IMR-90 (cell line): ENCODE measurements around the gene IL4. TPM values are rescaled to one million over a fixed set of nuclear protein-coding genes. Genes with fewer than 3 reads are reported as not detected.

Source experiments
- ATAC-seq: fragments of 200-7000 bp; cut with Tn5 transposase; 2 replicates; pipeline ENCODE4 v1.9.1; 2020; ENCODE audit warnings: low read depth, mild to moderate bottlenecking, moderate library complexity
- BruUV-seq: library from RNA; stranded (reverse); fragments of 400-500 nt; replicated peaks from 2 replicates; lab custom pipeline; 2021; lab: Mats Ljungman, UMichigan
- CTCF ChIA-PET: fragments of 300-600 bp; formaldehyde crosslinking; extraction: SDS; loops from one replicate; lab custom pipeline; 2021; ENCODE audit warnings: antibody characterized with exemption; lab: Yijun Ruan, JAX
- POLR2A ChIA-PET: fragments of 300-600 bp; sonication (Branson Sonifier 250); formaldehyde crosslinking; loops from one replicate; lab custom pipeline; 2022; ENCODE audit warnings: antibody characterized with exemption; ENCODE audit not compliant: unreplicated experiment; lab: Charles Lee
- DNase-seq: peaks from one replicate; pipeline ENCODE4 v3.0.0; 2013
- H2AFZ ChIP-seq: replicated peaks from 2 replicates; pipeline ENCODE3; 2013; ENCODE audit warnings: low read length, mild to moderate bottlenecking; ENCODE audit not compliant: poor library complexity
- H2AK5ac ChIP-seq: 2 replicates; pipeline ENCODE4 v1.6.1; 2013; ENCODE audit warnings: low read depth, low read length, inconsistent platforms
- H2AK9ac ChIP-seq: replicated peaks from 2 replicates; pipeline ENCODE3; 2013; ENCODE audit warnings: mild to moderate bottlenecking, low read depth, low read length, moderate library complexity; ENCODE audit not compliant: poor library complexity
- H2BK120ac ChIP-seq: 2 replicates; pipeline ENCODE4 v1.6.1; 2013; ENCODE audit warnings: low read depth, low read length, inconsistent platforms
- H2BK15ac ChIP-seq: 3 replicates; pipeline ENCODE4 v1.6.1; 2013; ENCODE audit warnings: low read depth, low read length, inconsistent platforms
- H2BK20ac ChIP-seq: 2 replicates; pipeline ENCODE4 v1.6.1; 2013; ENCODE audit warnings: low read depth, mild to moderate bottlenecking, inconsistent platforms, low read length, moderate library complexity
- H2BK5ac ChIP-seq: 2 replicates; pipeline ENCODE4 v1.6.1; 2013; ENCODE audit warnings: mild to moderate bottlenecking, low read depth, low read length, inconsistent platforms; ENCODE audit not compliant: poor library complexity, severe bottlenecking
- H3K14ac ChIP-seq: replicated peaks from 2 replicates; pipeline ENCODE4 v1.6.1; 2013; ENCODE audit warnings: low read depth, low read length, inconsistent platforms
- H3K18ac ChIP-seq: 2 replicates; pipeline ENCODE4 v1.6.1; 2013; ENCODE audit warnings: low read depth, low read length, control low read depth
- H3K23ac ChIP-seq: 2 replicates; pipeline ENCODE4 v1.6.1; 2013; ENCODE audit warnings: low read depth, low read length, inconsistent platforms
- H3K27ac ChIP-seq: 2 replicates; pipeline ENCODE4 v1.5.1; 2013; ENCODE audit warnings: mild to moderate bottlenecking, control low read depth, low read length; ENCODE audit not compliant: insufficient read depth
- H3K27me3 ChIP-seq: 2 replicates; pipeline ENCODE4 v1.6.1; 2013; ENCODE audit warnings: low read length; ENCODE audit not compliant: control insufficient read depth, insufficient read depth
- H3K36me3 ChIP-seq: 2 replicates; pipeline ENCODE4 v1.6.1; 2013; ENCODE audit warnings: low read length, mixed read lengths; ENCODE audit not compliant: control insufficient read depth, insufficient read depth
- H3K4ac ChIP-seq: 2 replicates; pipeline ENCODE4 v1.6.1; 2013; ENCODE audit warnings: low read depth, low read length, inconsistent platforms
- H3K4me1 ChIP-seq: 2 replicates; pipeline ENCODE4 v1.6.1; 2013; ENCODE audit warnings: low read length, mixed read lengths; ENCODE audit not compliant: control insufficient read depth, insufficient read depth
- H3K4me2 ChIP-seq: 2 replicates; pipeline ENCODE4 v1.6.1; 2013; ENCODE audit warnings: low read depth, mild to moderate bottlenecking, control low read depth, low read length, moderate library complexity
- H3K4me3 ChIP-seq: 2 replicates; pipeline ENCODE4 v1.5.1; 2013; ENCODE audit warnings: low read depth, mild to moderate bottlenecking, control low read depth, low read length, moderate library complexity; ENCODE audit not compliant: insufficient read depth
- H3K56ac ChIP-seq: 2 replicates; pipeline ENCODE4 v1.6.1; 2013; ENCODE audit warnings: low read length, inconsistent platforms; ENCODE audit not compliant: insufficient read depth; ENCODE audit errors: extremely low read depth
- H3K79me1 ChIP-seq, 2 experiments: 2 replicates each; pipeline ENCODE4 v1.6.1; 2013; ENCODE audit warnings: low read length in 2 of 2, inconsistent platforms in 1 of 2, low read depth in 1 of 2
- H3K9ac ChIP-seq: 2 replicates; pipeline ENCODE4 v1.6.1; 2013; ENCODE audit warnings: low read depth, low read length, control low read depth
- H3K9me1 ChIP-seq: 2 replicates; pipeline ENCODE4 v1.6.1; 2013; ENCODE audit warnings: low read length, inconsistent platforms; ENCODE audit not compliant: insufficient read depth
- H3K9me3 ChIP-seq: 2 replicates; pipeline ENCODE4 v1.6.1; 2013; ENCODE audit warnings: low read length; ENCODE audit not compliant: control insufficient read depth, insufficient read depth
- H4K20me1 ChIP-seq: 2 replicates; pipeline ENCODE4 v1.6.1; 2013; ENCODE audit warnings: low read length, inconsistent platforms; ENCODE audit not compliant: insufficient read depth
- H4K5ac ChIP-seq: 2 replicates; pipeline ENCODE4 v1.6.1; 2013; ENCODE audit warnings: mild to moderate bottlenecking, low read depth, low read length, control low read depth
- H4K8ac ChIP-seq, 2 experiments: 2 replicates each; pipeline ENCODE4 v1.6.1; 2013; ENCODE audit warnings: low read depth in 2 of 2, low read length in 2 of 2, control low read depth in 1 of 2, inconsistent platforms in 1 of 2
- H4K91ac ChIP-seq: 2 replicates; pipeline ENCODE4 v1.6.1; 2013; ENCODE audit warnings: low read depth, low read length, inconsistent platforms; ENCODE audit not compliant: insufficient read depth
- BHLHE40 ChIP-seq: fragments of 150-350 bp; IDR thresholded peaks from 2 replicates; pipeline ENCODE4 v1.6.1; 2016; ENCODE audit warnings: mild to moderate bottlenecking, low read depth, low read length
- CEBPB ChIP-seq: IDR thresholded peaks from 2 replicates; pipeline ENCODE4 v1.6.1; 2012; ENCODE audit warnings: low read depth, low read length, improper control_type of control experiment
- CHD1 ChIP-seq: IDR thresholded peaks from 2 replicates; pipeline ENCODE4 v1.6.1; 2012; ENCODE audit warnings: low read depth, low read length, improper control_type of control experiment
- FOS ChIP-seq: fragments of 150-350 bp; IDR thresholded peaks from 2 replicates; pipeline ENCODE4 v1.6.1; 2016; ENCODE audit warnings: low read depth, low read length
- MAFK ChIP-seq: IDR thresholded peaks from 2 replicates; pipeline ENCODE4 v1.6.1; 2012; ENCODE audit warnings: low read depth, low read length, improper control_type of control experiment
- MAZ ChIP-seq: IDR thresholded peaks from 2 replicates; pipeline ENCODE4 v1.6.1; 2012; ENCODE audit warnings: low read depth, mild to moderate bottlenecking, low read length, improper control_type of control experiment, moderate library complexity, borderline replicate concordance
- MXI1 ChIP-seq: IDR thresholded peaks from 2 replicates; pipeline ENCODE4 v1.6.1; 2012; ENCODE audit warnings: low read depth, mild to moderate bottlenecking, low read length, moderate library complexity, borderline replicate concordance
- NFE2L2 ChIP-seq: fragments of 150-350 bp; IDR thresholded peaks from 2 replicates; pipeline ENCODE4 v1.6.1; 2016; ENCODE audit warnings: low read depth, mild to moderate bottlenecking, low read length
- POLR2A ChIP-seq: IDR thresholded peaks from 2 replicates; pipeline ENCODE4 v1.6.1; 2012; ENCODE audit warnings: mild to moderate bottlenecking, low read depth, low read length
- RAD21 ChIP-seq: IDR thresholded peaks from 2 replicates; pipeline ENCODE4 v1.6.1; 2012; ENCODE audit warnings: low read length, improper control_type of control experiment
- RCOR1 ChIP-seq: IDR thresholded peaks from 2 replicates; pipeline ENCODE4 v1.6.1; 2012; ENCODE audit warnings: mild to moderate bottlenecking, low read length, improper control_type of control experiment; ENCODE audit not compliant: insufficient replicate concordance
- RFX5 ChIP-seq: IDR thresholded peaks from 2 replicates; pipeline ENCODE4 v1.8.0; 2012; ENCODE audit warnings: low read depth, mild to moderate bottlenecking, low read length, moderate library complexity
- SMC3 ChIP-seq: fragments of 150-350 bp; IDR thresholded peaks from 2 replicates; pipeline ENCODE4 v1.6.1; 2016; ENCODE audit warnings: low read depth, mild to moderate bottlenecking, antibody characterized with exemption, low read length, moderate library complexity
- USF2 ChIP-seq: fragments of 150-350 bp; IDR thresholded peaks from 2 replicates; pipeline ENCODE4 v1.6.1; 2017; ENCODE audit warnings: mild to moderate bottlenecking, antibody characterized with exemption, low read length, low read depth
- dilution Hi-C: fragments of 300-500 bp; cut with HindIII; formaldehyde crosslinking; loops from one replicate; pipeline ENCODE4 v1.14.3; 2018; ENCODE audit warnings: low sequenced_read_pairs; ENCODE audit not compliant: unreplicated experiment
- in situ Hi-C: fragments of 300-500 bp; cut with MboI; formaldehyde crosslinking; loops from 3 replicates; pipeline ENCODE4 v1.14.3; 2019; ENCODE audit warnings: low sequenced_read_pairs, inconsistent platforms, mixed read lengths
- intact Hi-C: fragments of 100-400 bp; cut with micrococcal nuclease; formaldehyde crosslinking; loops from 2 replicates; pipeline ENCODE4 v1.10.0; 2022
- polyA plus RNA-seq, 3 experiments: library from polyadenylated mRNA; depleted of rRNA; stranded (reverse); fragments of >200 nt; gene quantifications; 2 replicates each; pipeline ENCODE4 v1.2.3, GENCODE V29; 2012; ENCODE audit warnings: low replicate concordance in 1 of 3
- total RNA-seq: library from RNA; depleted of rRNA; stranded (reverse); fragments of >200 nt; gene quantifications from 2 replicates; pipeline ENCODE4 v1.2.3, GENCODE V29; 2012
- TF ChIP-seq, protein P1 (sequence below): conservative IDR thresholded peaks from 2 replicates; pipeline ENCODE4 v1.5.1; 2012; ENCODE audit warnings: mild to moderate bottlenecking, low read depth, low read length, improper control_type of control experiment
- TF ChIP-seq, protein P2 (sequence below): fragments of 150-350 bp; IDR thresholded peaks from 2 replicates; pipeline ENCODE4 v1.6.1; 2016; ENCODE audit warnings: low read depth, mild to moderate bottlenecking, low read length, moderate library complexity, borderline replicate concordance

The IL4 gene
- total and polyA plus RNA-seq, 2 of the 4 experiments (the other 2 are of a cell fraction) = not detected

DNA sequence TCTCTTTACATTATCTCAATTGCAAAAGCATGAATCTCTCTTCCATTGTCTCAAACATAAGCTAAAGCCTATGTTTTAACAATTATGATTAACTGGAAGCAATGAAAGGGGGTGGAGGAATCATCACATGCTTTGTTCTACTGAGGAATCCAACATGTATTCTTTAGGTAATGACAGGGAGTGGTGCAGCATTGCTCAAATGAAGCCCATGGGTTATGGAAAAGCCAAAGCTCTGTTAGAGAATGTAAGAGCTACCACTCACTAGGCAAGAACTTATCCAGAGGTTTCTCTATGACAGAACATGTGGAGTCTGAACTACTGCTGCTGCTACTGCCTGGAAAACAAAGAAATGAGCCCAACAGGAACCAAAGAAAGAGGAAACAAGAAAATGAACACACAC lies 34.9 kb downstream of the IL4 start:
- no peak overlapping the region for H3K18ac ChIP-seq
- no peak overlapping the region for H3K9ac ChIP-seq
- ATAC-seq = no peak
- H4K8ac ChIP-seq = no peak overlapping the region
- no peak overlapping the region for H2AK5ac ChIP-seq
- no peaks in the 10 kb centered on the region for H3K9me3 ChIP-seq
- H2AFZ ChIP-seq = no peak overlapping the region
- no peaks in the 10 kb centered on the region for H3K9me1 ChIP-seq
- ChIA-PET POLR2A (no interaction called here), CTCF (interaction anchor here (0.7 to 1.5 kb wide), 2 partner anchors 28 to 181 kb away, joined by 3 to 6 read pairs; no protein-coding TSS in a partner anchor)
- BruUV-seq = no TSS peak
- H3K4me1 ChIP-seq = no peaks in the 10 kb centered on the region
- no peak overlapping the region for H3K14ac ChIP-seq
- H4K5ac ChIP-seq = no peak overlapping the region
- no peak overlapping the region for H2BK20ac ChIP-seq
- TF ChIP-seq POLR2A (no peak), CHD1 (no peak), RAD21 (no peak), CEBPB (no peak), NFE2L2 (no peak), MAFK (no peak), FOS (no peak), RFX5 (no peak), MAZ (no peak), USF2 (no peak), MXI1 (no peak), SMC3 (no peak), RCOR1 (no peak), BHLHE40 (no peak)
- TF ChIP-seq, protein P1, sequence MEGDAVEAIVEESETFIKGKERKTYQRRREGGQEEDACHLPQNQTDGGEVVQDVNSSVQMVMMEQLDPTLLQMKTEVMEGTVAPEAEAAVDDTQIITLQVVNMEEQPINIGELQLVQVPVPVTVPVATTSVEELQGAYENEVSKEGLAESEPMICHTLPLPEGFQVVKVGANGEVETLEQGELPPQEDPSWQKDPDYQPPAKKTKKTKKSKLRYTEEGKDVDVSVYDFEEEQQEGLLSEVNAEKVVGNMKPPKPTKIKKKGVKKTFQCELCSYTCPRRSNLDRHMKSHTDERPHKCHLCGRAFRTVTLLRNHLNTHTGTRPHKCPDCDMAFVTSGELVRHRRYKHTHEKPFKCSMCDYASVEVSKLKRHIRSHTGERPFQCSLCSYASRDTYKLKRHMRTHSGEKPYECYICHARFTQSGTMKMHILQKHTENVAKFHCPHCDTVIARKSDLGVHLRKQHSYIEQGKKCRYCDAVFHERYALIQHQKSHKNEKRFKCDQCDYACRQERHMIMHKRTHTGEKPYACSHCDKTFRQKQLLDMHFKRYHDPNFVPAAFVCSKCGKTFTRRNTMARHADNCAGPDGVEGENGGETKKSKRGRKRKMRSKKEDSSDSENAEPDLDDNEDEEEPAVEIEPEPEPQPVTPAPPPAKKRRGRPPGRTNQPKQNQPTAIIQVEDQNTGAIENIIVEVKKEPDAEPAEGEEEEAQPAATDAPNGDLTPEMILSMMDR = no peak
- TF ChIP-seq, protein P2, sequence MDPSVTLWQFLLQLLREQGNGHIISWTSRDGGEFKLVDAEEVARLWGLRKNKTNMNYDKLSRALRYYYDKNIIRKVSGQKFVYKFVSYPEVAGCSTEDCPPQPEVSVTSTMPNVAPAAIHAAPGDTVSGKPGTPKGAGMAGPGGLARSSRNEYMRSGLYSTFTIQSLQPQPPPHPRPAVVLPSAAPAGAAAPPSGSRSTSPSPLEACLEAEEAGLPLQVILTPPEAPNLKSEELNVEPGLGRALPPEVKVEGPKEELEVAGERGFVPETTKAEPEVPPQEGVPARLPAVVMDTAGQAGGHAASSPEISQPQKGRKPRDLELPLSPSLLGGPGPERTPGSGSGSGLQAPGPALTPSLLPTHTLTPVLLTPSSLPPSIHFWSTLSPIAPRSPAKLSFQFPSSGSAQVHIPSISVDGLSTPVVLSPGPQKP = no peak
- dilution Hi-C loops (no loop called here), in situ Hi-C loops (no loop called here), intact Hi-C loops (loop anchor here (5.0 to 10.0 kb wide), 2 partner anchors 96 to 184 kb away; no protein-coding TSS in a partner anchor)
- no peak overlapping the region for H2BK15ac ChIP-seq
- no peaks in the 10 kb centered on the region for H3K79me1 ChIP-seq
- H3K4me2 ChIP-seq = no peak overlapping the region
- H4K20me1 ChIP-seq = no peaks in the 10 kb centered on the region
- no peak overlapping the region for H3K4ac ChIP-seq
- H3K23ac ChIP-seq = no peak overlapping the region
- H2BK120ac ChIP-seq = no peak overlapping the region
- H2BK5ac ChIP-seq = no peak overlapping the region
- H4K91ac ChIP-seq = no peak overlapping the region
- H3K4me3 ChIP-seq = no peak overlapping the region
- H2AK9ac ChIP-seq = no peak overlapping the region
- H3K36me3 ChIP-seq = no peaks in the 10 kb centered on the region; the same call in 1 of the 2 replicates
- DNase-seq = no peak
- no peak overlapping the region for H3K56ac ChIP-seq
- H3K27me3 ChIP-seq = no peaks in the 10 kb centered on the region
- no peak overlapping the region for H3K27ac ChIP-seq
